Left forelimb (tissue), 1 donor: ENCODE data around the gene PREX1.
"Not testable (repeated sequence)": the region's sequence is repeated elsewhere in the genome, so short reads cannot be mapped to it uniquely, and the experiment has no call there.

Experiments used
- DNase-seq: peaks from one replicate; pipeline ENCODE4 v3.0.0-alpha.2; 2018; ENCODE audit warnings: low spot score

The PREX1 gene

DNA sequence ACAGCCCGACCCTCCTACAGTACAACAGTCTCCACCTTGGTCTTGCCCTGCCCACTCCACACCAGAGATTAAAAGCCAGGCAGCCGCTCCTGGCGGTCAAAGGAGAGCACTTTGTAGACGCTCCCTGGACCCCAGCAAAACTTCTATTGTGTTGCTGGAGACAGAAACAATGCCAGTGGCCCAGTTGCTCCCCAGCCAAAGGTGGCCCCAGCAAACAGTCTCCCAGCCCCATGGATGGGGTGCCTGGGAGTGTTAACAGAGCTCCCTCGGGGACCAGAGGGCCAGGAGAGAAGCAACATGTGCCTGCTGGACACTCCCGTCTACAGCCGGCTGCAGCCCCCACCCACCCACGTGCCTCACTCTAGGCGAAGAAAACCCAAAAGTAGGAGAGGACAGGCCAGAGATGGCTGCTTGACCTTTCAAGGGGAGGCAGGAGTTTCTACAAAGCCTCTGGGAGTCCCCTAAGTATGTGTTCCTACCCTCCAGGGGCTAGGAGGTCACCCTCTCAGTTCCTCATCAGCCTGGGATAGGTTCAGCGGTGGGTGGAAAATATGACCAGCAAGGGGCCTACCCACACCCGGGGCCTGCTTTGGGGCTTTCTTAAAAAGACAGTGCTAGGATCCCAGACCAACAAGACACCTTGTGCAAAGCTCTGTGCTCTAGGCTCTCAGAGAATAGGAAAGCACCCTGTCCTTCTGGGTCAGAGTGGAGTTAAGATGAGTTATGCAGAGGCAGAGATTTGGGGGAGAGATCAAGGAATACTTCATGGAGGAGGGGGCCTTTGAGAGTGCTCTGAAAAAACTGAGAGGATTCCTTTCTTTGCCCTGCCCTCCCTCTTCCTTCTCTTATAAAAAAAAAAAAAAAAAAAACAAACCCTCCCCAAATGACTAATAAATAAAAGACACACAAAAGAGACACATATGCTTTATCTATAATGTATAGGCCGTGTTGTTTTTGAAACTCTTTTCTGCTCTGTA lies 19.0 kb upstream of the PREX1 start:
- no peak for DNase-seq

DNA sequence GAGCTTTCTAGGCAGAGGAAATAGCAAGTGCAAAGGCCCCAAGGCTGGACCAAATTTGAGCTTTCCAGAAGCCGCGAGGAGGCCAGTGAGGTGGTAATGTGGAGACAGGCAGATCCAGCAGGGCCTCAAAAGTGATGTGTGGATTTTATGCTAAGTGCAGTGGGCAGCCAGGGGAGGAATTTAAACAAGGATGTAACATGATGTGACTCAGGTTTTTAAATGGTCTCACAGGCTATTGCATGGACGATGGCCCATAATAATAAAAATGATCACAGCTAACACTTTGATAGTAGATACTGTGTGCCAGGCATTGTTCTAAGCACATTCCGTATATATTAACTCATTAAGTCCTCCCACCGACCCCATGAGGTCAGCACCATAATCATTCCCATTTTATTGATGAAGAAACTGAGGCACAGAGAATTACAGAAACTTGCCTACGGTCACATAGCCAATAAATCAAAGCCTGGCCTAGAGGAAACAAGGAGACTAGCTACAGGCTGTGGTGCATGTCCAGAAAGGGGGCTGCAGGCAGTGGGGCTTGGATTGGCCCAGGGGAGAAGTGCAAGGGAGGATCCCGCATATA lies 18.0 kb upstream of the PREX1 start:
- DNase-seq = no peak

DNA sequence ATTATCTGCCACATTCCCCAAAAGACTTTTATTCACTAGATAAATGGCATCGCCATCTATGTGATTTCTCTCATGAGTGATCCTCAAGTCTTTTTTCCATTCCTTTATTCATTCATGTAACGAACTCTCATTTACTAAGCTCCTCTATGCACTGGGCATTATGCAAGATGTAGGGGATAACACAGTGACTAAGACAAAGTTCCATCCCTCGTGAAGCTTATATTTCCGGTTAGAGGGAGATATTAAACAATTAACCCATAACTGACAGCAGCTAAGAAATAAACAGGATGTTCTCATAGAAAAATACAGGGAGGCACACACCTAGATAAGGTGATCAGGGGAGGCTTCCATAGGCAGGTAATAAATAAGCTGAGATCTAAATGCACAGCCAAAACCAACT lies 17.2 kb upstream of the PREX1 start:
- no peak for DNase-seq

DNA sequence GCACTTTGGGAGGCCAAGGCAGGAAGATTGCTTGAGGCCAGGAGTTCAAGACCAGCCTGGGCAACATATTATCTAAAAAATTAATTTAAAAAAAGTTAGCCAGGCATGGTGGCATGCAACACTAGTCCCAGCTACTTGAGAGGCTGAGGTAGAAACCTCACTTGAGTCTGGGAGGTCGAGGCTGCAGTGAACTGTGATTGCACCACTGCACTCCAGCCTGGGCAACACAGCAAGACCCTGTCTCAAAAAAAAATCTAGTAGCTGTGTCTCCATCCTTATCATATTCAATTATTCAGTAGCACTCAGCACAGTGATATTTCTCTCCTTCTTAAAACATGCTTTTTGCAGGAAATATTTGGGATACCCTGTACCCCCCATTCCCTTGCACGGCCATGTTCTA lies 16.1 kb upstream of the PREX1 start:
- not testable (repeated sequence) for DNase-seq

DNA sequence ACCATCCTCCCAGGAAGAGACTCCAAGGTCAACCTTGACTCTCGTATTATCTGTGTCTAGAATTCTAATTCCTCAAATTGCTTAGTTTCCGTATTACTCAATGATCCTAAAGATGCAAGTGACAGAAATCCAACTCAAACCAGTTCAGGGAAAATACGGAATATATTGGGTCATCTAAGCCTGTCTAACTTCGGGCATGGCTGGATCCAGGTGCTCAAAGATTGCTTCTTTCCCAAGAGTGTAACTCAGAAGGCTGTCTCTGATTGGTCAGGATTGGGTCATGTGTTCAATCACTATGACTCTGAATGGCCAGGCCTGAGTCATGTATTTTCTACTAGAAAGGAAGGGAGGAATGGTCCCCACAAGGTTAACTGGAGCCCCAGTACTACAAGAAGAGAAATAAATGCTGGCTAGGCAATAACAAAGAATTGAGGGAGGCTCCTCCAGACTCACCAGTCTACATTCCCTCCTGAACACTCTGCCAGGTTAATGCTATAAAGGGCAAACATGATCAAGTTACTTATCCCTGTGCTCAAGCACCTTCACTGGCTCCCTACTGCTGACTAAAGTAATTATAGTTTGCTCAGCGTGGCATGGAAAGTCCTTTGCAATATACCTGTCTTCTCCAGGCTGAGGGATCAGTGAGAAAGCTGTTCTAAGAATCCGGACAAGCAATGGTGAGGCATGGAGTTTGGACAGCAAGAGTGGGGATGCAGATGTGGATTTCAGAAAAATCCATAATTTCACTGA lies 15.4 kb upstream of the PREX1 start:
- DNase-seq = no peak

DNA sequence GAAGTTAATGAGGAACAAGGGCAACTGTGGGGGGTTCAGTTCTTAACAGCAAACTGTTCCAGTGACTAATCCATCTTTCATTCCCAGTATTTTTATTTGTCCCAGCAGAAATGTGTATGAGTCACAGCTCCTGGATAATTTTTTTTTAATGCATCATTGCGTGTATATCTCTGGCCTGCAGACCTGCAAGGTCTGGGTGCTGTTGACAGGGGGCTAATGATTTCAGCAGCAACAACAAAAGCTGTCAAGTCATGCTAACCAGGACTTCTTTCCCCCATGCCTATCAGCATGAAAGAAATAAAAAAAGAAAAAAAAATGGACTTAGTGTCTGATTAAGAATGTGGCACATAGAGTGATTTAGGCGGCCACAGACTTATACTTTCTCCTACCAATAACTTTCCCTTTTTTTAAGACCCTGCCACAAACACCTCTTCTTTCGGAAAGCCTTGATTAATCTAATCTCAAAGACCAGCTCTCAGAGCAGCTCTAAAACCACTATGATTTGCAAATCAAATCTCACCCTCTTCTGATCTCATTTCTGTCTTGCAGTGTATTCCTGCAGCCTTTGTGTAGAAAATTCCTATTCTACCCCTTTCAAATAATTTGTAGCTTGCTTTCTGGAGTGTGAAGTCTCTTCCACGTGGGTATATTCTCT lies 14.2 kb upstream of the PREX1 start:
- DNase-seq = no peak

DNA sequence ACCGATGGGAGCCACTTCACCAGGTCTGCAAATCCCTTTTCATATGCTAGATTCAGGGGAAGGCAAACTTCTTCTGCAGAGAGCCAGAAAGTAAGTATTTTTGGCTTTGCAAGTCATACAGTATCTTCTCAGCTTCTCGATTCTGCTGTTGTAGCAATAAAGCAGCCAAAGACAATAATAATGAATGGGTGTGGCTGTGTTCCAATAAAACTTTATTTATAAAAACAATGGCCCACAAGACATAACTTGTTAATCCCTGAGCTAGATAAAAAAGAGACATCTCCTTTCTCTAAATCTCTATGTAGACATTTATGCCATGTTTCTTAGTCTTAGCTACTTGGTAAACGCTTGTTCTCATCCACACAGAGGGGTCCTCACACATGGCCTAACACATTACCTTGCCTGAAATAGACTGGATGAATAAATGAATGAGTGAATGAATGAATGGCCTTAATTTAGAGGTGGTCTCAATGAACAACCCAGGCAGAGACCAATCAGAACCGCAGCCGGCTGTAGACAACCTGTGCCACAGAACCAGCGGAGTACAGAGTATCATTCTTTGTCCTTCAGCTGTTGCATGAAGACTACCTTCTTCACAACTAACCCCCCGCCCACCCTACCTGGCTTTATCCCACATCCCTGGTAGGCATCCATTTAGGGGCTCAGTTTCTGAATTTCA lies 13.5 kb upstream of the PREX1 start:
- no peak for DNase-seq

DNA sequence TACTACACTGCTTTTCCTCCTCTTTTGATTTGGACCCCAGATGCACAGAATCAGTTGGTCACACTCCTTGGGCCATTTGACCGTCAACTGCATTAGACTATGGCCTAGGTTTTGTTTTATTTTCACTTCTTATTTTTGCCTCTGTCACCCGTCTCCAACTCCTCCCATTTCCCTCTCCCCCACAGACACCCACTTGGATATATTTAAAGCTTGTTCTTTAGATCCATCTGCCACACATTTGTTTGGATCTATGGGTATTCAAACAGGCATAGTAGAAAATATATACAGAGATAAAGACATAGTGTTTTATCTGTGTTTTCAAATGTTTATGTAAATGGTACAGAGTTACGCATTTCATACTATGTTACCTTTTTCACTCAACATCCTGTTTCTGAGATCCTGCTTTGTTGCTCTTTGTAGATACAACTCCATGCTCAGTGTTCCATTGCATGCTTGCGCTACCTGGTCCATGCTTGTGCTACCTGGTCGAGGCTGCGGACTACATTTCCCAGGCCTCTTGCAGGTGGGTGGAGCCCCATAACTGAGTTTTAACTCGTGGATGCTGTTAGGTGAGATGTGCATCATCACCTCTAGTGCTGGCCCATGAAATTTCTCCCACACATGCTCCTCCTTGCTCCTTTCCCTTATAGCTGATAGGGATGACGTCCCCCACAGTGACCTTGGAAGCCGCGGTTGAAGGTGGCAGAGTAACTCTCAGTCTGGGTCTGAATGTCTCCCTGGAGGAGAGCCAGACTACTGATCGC lies 11.5 kb upstream of the PREX1 start:
- no peak for DNase-seq

DNA sequence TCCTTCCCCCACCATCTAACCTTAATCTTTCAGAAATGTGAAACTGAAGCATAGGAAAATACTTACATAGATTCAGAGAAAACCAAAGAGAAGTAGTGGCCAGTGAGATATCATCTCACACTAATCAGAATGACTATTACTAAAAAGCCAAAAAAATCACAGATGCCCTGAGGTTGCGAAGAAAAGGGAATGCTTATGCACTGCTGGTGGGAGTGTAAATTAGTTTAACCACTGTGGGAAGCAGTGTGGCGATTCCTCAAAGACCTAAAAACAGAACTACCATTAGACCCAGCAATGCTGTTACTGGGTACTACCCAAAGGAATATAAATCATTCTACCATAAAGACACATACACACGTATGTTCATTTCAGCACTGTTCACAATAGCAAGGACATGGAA lies 9.2 kb upstream of the PREX1 start:
- DNase-seq = no peak

DNA sequence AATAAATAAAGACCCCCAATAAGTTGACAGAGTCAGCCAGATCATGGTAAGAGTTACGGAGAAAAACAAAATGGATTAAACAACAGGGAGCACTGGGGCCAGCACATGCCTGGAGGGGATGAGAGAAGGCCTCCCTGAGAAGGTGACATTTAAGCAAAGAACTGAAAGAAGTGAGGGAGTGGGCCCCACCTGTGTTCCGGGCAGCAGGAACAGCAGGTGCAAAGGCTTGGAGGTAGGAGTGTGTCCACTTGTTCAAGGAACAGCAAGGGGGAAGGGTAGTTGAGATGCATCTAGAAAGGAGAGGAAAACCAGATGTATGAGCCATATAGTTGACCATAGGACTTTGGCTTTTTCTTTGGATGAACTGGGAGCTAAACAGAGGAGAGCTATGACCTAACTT lies 7.6 kb upstream of the PREX1 start:
- no peak for DNase-seq

DNA sequence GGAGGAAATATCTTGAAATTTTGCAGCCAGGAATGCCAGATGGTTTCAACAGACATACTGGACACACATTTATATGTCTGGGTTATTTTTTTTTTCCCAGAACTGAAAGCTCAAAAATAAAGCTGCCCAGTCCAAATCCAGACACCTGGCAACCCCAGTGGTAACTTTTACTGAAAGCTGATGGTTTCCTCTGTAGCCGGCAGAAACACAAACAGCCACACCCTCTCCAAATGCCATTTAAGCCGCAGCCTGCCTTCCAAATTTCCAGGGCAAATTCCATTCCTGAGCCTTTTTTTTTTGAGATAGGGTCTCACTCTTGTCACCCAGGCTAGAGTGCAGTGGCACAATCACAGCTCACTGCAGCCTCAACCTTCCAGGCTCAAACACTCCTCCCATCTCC lies 6.5 kb upstream of the PREX1 start:
- DNase-seq = no peak

DNA sequence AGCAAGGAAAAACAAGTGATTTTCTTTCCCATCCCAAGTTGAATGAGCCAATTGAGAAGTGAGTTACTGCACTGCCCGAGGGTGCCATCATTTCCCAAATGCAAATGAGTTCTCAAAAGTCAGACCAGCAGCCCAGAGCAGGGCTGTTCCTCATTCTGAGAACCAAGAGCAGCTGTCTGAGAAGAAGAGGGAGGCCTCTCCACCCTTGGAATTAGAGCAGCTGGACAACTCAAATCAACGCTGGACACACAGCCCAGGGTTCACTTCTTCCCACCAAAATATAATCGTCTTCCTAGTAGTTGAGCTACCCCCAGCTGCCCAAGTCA lies 4.6 kb upstream of the PREX1 start:
- DNase-seq = no peak

DNA sequence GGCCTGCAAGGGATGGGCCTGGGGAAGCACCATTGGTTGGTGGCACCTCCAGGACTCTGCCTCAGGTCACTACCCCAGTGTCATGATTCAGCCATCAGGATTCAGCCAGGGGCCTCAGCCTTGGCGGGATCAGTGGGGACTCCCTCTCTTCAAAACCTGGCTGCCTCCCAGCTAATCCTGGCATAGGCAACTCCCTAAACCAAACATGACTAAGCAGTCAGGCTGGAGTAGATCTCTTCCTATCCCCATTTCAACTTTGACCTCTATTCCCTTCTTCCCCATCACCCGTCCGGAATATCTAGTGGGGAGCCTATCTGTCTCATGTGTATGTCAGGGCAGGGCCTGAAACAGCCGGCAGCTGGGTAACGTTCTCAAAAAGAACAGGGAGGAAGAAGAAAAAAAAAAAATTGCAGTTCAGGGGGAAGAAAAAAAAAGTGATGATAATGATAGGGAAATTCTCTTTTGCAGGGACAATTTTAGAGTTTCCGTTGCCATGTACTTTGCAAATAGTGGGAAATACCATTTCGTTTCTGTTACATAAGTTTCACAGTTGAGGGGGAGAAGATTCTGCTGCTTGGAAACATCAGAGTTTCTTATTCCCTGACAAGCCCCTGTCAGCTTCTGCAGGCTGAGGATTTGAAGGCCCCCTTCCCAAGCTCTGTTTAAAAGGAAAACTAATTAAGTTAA lies 4.1 kb upstream of the PREX1 start:
- no peak for DNase-seq

DNA sequence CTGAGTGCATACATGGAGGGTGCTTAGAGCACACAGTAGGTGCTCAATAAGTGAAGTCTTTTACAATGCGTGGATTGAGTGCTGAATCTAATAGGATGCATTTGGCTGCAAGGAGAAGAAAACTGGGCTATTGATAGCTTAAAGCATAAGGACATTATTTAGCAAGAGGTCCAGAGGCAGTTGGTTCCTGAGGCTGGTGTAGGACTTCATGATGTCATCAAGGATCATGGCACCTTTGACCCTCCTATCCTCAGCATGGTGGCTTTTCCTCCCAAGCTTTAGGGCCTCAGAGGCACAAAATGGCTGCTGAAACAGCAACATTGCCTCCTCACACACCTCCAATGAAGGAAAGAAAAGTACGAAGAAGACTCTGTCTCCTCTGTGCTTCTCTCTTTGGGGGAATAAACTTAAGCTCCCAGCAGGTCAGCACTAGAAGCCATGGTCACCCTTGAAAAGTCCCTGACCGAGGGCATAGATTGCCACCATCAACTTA lies 3.1 kb upstream of the PREX1 start:
- DNase-seq = no peak

DNA sequence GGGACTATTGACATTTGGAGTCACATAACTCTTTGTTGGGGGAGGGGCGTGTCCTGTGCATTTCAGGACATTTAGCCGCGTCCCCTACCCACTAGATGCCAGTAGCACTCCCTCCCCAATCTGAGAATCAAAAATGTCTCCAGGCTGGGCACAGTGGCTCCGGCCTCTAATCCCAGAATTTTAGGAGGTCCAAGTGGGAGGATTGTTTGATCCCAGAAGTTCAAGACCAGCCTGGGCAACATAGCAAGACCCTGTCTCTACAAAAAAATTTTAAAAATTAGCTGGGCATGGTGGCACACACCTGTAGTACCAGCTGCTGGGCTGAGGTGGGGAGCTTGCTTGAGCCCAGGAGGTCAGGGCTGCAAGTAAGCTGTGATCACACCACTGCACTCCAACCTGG lies 2.1 kb upstream of the PREX1 start:
- DNase-seq = no peak

DNA sequence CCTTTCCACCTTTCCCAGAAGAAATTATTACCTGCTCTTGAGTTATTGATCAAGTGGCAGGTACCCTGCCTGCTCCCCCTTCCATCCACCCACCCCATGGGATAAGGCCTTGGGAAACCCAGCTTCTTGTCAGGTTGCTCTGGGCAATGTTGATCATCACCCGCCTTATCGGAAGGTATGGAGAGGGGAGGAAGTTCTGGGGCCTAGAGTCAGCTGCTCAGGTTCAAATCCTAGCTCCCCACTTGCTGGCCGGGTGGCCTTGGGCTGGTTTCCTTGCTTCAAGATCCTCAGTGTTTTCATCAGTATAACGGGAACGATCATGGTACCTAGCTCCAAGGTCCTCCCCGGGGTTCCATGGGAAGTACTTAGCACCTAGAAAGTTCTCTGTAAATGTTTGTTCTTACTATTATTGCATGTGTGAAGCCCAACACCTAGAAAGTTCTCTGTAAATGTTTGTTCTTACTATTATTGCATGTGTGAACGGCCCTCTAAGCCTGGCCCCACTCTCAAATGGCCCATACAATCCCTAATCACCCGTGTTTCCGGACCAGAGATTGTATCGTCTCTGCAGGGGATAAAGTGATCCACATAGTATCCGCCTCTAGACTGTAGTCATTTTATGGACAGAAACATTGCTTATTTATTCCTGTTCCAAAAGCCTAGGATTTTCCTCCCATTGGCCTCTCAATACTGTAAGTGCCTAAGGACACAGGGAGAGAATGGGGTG lies 1.1 kb upstream of the PREX1 start:
- DNase-seq = no peak

DNA sequence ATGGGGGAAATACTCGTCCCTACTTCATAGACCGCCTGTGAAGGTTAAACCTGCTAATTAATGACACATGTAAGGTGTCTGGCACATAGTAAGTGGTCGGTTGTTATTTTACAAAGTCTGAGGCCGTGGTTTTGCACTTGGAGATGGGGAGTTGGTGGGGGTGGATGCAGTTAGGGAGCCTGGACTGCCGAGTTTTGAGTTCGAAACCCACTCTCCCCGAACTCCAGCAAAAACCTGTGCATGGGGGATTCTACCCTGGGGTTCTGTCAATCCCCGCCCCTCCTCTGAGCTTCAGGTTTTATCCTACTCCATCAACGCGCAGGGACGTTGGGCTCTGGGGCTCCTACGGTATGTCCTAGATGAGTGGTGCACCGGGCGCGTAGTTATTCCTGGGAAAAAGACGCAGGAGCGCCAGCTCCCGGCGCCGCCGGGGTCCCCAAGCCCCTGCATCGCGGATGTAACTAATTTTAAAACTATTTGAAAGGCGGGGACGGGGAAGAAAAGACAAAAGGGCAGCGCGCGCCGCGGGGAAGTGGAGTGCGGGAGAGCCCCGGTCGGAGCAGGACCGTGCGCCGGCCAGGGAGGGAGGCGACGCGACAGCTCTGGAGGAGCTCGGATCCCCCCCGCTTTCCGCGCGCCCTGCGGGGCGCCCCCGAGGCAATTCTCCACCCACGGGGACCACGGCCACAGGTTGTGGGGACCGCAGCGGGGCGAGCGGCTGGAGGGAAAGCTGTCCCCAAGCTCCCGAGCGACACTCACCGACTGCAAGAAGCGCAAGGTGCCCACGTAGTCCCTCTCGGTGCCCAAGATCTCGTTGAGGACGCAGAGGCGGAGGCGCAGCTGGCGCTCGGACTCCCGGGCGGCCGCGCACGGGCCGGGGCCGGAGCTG lies 672 bp downstream of the PREX1 start:
- DNase-seq = no peak

DNA sequence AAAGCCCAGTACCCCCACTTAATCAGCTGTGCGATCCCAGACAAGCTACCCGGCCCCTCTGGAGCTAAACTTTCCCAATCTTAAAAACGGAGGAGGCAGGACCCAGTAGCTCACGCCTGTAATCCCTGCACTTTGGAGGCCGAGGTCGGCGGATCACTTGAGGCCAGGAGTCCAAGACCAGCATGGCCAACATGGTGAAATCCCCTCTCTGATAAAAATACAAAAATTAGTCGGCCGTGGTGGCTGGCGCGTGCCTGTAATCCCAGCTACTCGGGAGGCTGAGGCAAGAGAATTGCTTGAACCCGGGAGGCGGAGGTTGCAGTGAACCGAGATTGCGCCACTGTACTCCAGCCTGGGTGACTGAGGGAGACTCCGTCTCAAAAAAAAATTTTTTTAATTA lies 1.3 kb downstream of the PREX1 start:
- not testable (repeated sequence) for DNase-seq

DNA sequence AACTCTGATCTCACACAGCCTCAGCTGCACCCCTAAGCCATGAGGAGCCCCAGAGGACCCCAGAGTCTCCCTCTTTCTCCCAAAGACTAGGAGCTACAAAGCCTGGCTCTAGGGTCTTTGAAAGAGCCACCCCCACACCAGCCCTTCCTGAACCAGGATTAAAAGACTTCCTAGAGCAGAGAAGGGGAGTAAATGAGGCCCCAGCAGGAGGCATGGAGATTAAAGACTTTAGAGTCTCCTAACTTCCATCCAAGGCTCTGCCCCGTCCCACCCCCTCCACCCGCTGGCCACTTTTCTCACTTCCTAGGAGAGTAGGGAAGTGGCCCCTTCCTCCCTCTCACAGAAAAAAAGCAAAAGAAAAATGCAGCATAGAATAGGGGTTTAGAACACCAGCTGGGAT lies 1.7 kb downstream of the PREX1 start:
- DNase-seq = no peak
